Keratinocyte (primary cell): ENCODE data around the gene DDRGK1.

Experiments used
- CTCF ChIP-seq, 3 experiments: IDR thresholded peaks in 1 of 3; conservative IDR thresholded peaks in 1 of 3; optimal IDR thresholded peaks in 1 of 3; 2 replicates in 2 of 3; 3 replicates in 1 of 3; pipeline versions ENCODE3 to v1.5.1; 2011; ENCODE audit warnings: low read length in 3 of 3, mild to moderate bottlenecking in 3 of 3, moderate library complexity in 2 of 3, control low read depth in 1 of 3, inconsistent platforms in 1 of 3; ENCODE audit not compliant: insufficient read depth in 2 of 3; ENCODE audit errors: extremely low read depth in 1 of 3
- EZH2 ChIP-seq: IDR thresholded peaks from one replicate; pipeline ENCODE4 v1.6.1; 2012; ENCODE audit warnings: inconsistent platforms, mild to moderate bottlenecking, low read length, moderate library complexity

- TF ChIP-seq CTCF (optimal IDR thresholded peaks at IDR 0.05 in 1 of 3, IDR thresholded peaks at IDR 0.05 in 1 of 3, conservative IDR thresholded peaks at IDR 0.05 in 1 of 3; ENCODE audit: extremely low read depth in 1 of 3, insufficient read depth in 2 of 3, low read length in 3 of 3): no peak
- no peak for TF ChIP-seq EZH2
Observed at GRCh38 chr20:3210346-3210745, 5.9 kb upstream of the DDRGK1 start.
